Measurements from ENCODE around the gene TNS2. TPM values are rescaled to one million over a fixed set of nuclear protein-coding genes. Genes with fewer than 3 reads are reported as not detected.
"Not testable (repeated sequence)": the region's sequence is repeated elsewhere in the genome, so short reads cannot be mapped to it uniquely, and the experiment has no call there.

TNS2 gene
- total and polyA plus RNA-seq, 10 of the 15 experiments (the other 5 are each of a cell fraction or from before 2014, with no cell fraction given) = 0.03 to 0.72 (median 0.16) TPM; not detected in 4

GRCh38 chr12:53025250-53025649 lies 24.6 kb upstream of the TNS2 start:
- POLR2A ChIA-PET = interaction anchor here (0.5 to 1.4 kb wide), 3 partner anchors 13 to 48 kb away, joined by 3 read pairs; partner anchors contain the start of gene EIF4B
- FAIRE-seq = no peak
- CTCF ChIA-PET = interaction anchor here (1.1 to 1.6 kb wide), 2 partner anchors 10 to 21 kb away, joined by 3 to 4 read pairs; no protein-coding TSS in a partner anchor

GRCh38 chr12:53027014-53027413 lies 22.9 kb upstream of the TNS2 start:
- H3K79me2 ChIP-seq (ENCODE audit: control insufficient read depth, insufficient read depth, low read length); H4K20me1 ChIP-seq (ENCODE audit: control insufficient read depth, insufficient read depth); H3K4me2 ChIP-seq (ENCODE audit: control insufficient read depth, insufficient read depth); RAD21 ChIA-PET (ENCODE audit: unreplicated experiment); H2AFZ ChIP-seq (ENCODE audit: control insufficient read depth, low read depth, low read length); H3K9me3 ChIP-seq (replicated peaks; ENCODE audit: control insufficient read depth, insufficient read depth, low read length); H3K4me1 ChIP-seq (ENCODE audit: control insufficient read depth, insufficient read depth, low read length); H3K9ac ChIP-seq (ENCODE audit: control insufficient read depth, insufficient read depth, low read length); ATAC-seq; H3K4me3 ChIP-seq; BruUV-seq (replicated peaks); intact Hi-C loops (cut with micrococcal nuclease; ENCODE audit: unreplicated experiment); FAIRE-seq; H3K27me3 ChIP-seq (replicated peaks in 1 of 2; ENCODE audit: control insufficient read depth in 2 of 2, insufficient read depth in 2 of 2, low read length in 1 of 2); H3K27ac ChIP-seq (ENCODE audit: control insufficient read depth, insufficient read depth); DNase-seq (ENCODE audit: low read depth, low spot score): not testable (repeated sequence)
- H3K36me3 ChIP-seq (ENCODE audit: control insufficient read depth in 2 of 2, insufficient read depth in 2 of 2, low read length in 1 of 2) = peaks cover 17 to 50% of the 10 kb centered on the region in 2 experiments
- CTCF ChIA-PET = interaction anchor here (0.9 to 2.0 kb wide), 4 partner anchors 10 to 72 kb away, joined by 3 to 8 read pairs (median 4); no protein-coding TSS in a partner anchor
- POLR2A ChIA-PET = interaction anchor here (1.2 kb wide), 1 partner anchor 20 kb away, joined by 5 read pairs; no protein-coding TSS in a partner anchor
- 89% methylated on average over 11 of the region's 13 CpGs for WGBS (ENCODE audit: insufficient coverage, insufficient replicate concordance, low lambda C conversion rate, missing lambda C conversion rate)
- in situ Hi-C loops (cut with MboI) = loop anchor here (10.0 kb wide), 1 partner anchor 448 kb away; no protein-coding TSS in a partner anchor
- SMC1A ChIA-PET (ENCODE audit: uncharacterized antibody, unreplicated experiment) = interaction anchor here (0.7 kb wide), 1 partner anchor 325 kb away, joined by 3 read pairs; no protein-coding TSS in a partner anchor

More at GRCh38 chr12:53025250-53025649, 24.6 kb upstream of the TNS2 start:
- no peaks in the 10 kb centered on the region for H3K27me3 ChIP-seq (replicated peaks in 1 of 2; ENCODE audit: control insufficient read depth in 2 of 2, insufficient read depth in 2 of 2, low read length in 1 of 2)
- ATAC-seq (no peak), DNase-seq (ENCODE audit: low read depth, low spot score) (no peak)
- no TSS peak for BruUV-seq (replicated peaks)
- no peaks in the 10 kb centered on the region; the same call in 1 of the 2 replicates for H3K79me2 ChIP-seq (ENCODE audit: control insufficient read depth, insufficient read depth, low read length)
- H2AFZ ChIP-seq (ENCODE audit: control insufficient read depth, low read depth, low read length) = no peak overlapping the region
- no peaks in the 10 kb centered on the region for H3K4me1 ChIP-seq (ENCODE audit: control insufficient read depth, insufficient read depth, low read length)
- TF ChIP-seq POLR2AphosphoS5 (IDR thresholded peaks at IDR 0.05; ENCODE audit: low read length) = no peak
- TF ChIP-seq BHLHE40 (IDR thresholded peaks at IDR 0.05; ENCODE audit: borderline replicate concordance in 1 of 2, low read depth in 2 of 2, low read length in 1 of 2) = no peak
- no peak for TF ChIP-seq TCF3 (IDR thresholded peaks at IDR 0.05; ENCODE audit: borderline replicate concordance, insufficient read depth, low read depth, low read length)
- no peak for TF ChIP-seq SMARCA5 (IDR thresholded peaks at IDR 0.05)
- no peak for TF ChIP-seq JUND (IDR thresholded peaks at IDR 0.05; ENCODE audit: low read depth, low read length)
- TF ChIP-seq CTCF (IDR thresholded peaks at IDR 0.05 in 2 of 3, conservative IDR thresholded peaks at IDR 0.05 in 1 of 3; ENCODE audit: control insufficient read depth in 2 of 3, extremely low read depth in 1 of 3, insufficient read depth in 1 of 3, low read depth in 3 of 3, low read length in 3 of 3) = 0 out of 6 replicates have a peak, but pooled peaks of 1 of the 3 experiments have one; percentile 2
- no peak for TF ChIP-seq RAD51 (IDR thresholded peaks at IDR 0.05)
- H3K4me2 ChIP-seq (ENCODE audit: control insufficient read depth, insufficient read depth) = no peak overlapping the region
- 82% methylated on average over 3 of the region's 3 CpGs for WGBS (ENCODE audit: insufficient coverage, insufficient replicate concordance, low lambda C conversion rate, missing lambda C conversion rate)
- intact Hi-C loops (cut with micrococcal nuclease; ENCODE audit: unreplicated experiment) (no loop called here), in situ Hi-C loops (cut with MboI) (loop anchor here (10.0 kb wide), 1 partner anchor 450 kb away; no protein-coding TSS in a partner anchor)
- ChIA-PET SMC1A (ENCODE audit: uncharacterized antibody, unreplicated experiment) (interaction anchor here (0.6 kb wide), 2 partner anchors 18 to 144 kb away, joined by 3 read pairs; no protein-coding TSS in a partner anchor), RAD21 (ENCODE audit: unreplicated experiment) (interaction anchor here (0.8 kb wide), 1 partner anchor 173 kb away, joined by 3 read pairs; no protein-coding TSS in a partner anchor)
- peaks cover 13 to 52% of the 10 kb centered on the region in 2 experiments for H3K36me3 ChIP-seq (ENCODE audit: control insufficient read depth in 2 of 2, insufficient read depth in 2 of 2, low read length in 1 of 2)
- H3K27ac ChIP-seq (ENCODE audit: control insufficient read depth, insufficient read depth) = no peak overlapping the region
- H4K20me1 ChIP-seq (ENCODE audit: control insufficient read depth, insufficient read depth) = no peaks in the 10 kb centered on the region
- H3K4me3 ChIP-seq = no peak overlapping the region
- no peaks in the 10 kb centered on the region for H3K9me3 ChIP-seq (replicated peaks; ENCODE audit: control insufficient read depth, insufficient read depth, low read length)
- H3K9ac ChIP-seq (ENCODE audit: control insufficient read depth, insufficient read depth, low read length) = no peak overlapping the region

All from GM12878 (cell line).